ENCODE data around the gene TMEM237.

- TF ChIP-seq ZNF510 (tag by site-specific recombination; IDR thresholded peaks at IDR 0.05; ENCODE audit: insufficient replicate concordance) (no peak), CTCF (tag by site-specific recombination; IDR thresholded peaks at IDR 0.05) (no peak), PRDM10 (tag by site-specific recombination; IDR thresholded peaks at IDR 0.05) (no peak), ZNF561 (tag by site-specific recombination; IDR thresholded peaks at IDR 0.05; ENCODE audit: borderline replicate concordance) (no peak), ZNF23 (tag by site-specific recombination; IDR thresholded peaks at IDR 0.05; ENCODE audit: borderline replicate concordance) (no peak), ZBTB26 (tag by site-specific recombination; optimal IDR thresholded peaks at IDR 0.05) (no peak), ZBTB7A (tag by site-specific recombination; IDR thresholded peaks at IDR 0.05; ENCODE audit: low read depth) (no peak), ZNF274 (IDR thresholded peaks at IDR 0.05; ENCODE audit: low read length) (no peak), ZNF274 (tag by site-specific recombination; IDR thresholded peaks at IDR 0.05; ENCODE audit: borderline replicate concordance) (no peak), ZNF391 (tag by site-specific recombination; IDR thresholded peaks at IDR 0.05; ENCODE audit: borderline replicate concordance, low read depth) (no peak), ZNF530 (tag by site-specific recombination; IDR thresholded peaks at IDR 0.05; ENCODE audit: low read depth) (no peak)
Observed at GRCh38 chr2:201660293-201660895, 17.1 kb upstream of the TMEM237 start.

All from HEK293 (cell line).